Measurements from ENCODE around the gene ZNF93.
"Not testable (repeated sequence)": the region's sequence is repeated elsewhere in the genome, so short reads cannot be mapped to it uniquely, and the experiment has no call there.

GRCh38 chr19:19930417-19930816 lies 29.7 kb downstream of the ZNF93 start:
- TF ChIP-seq CTCF (conservative IDR thresholded peaks at IDR 0.05 in 1 of 2, IDR thresholded peaks at IDR 0.05 in 1 of 2; ENCODE audit: low read depth in 1 of 2, low read length in 2 of 2); EZH2 (IDR thresholded peaks at IDR 0.05; ENCODE audit: low read length, missing control alignments): not testable (repeated sequence)

Data from fibroblast of lung (primary cell).